Measurements from ENCODE around the gene SCNN1B. TPM values are rescaled to one million over a fixed set of nuclear protein-coding genes. Genes with fewer than 3 reads are reported as not detected.
"Not testable (repeated sequence)": the region's sequence is repeated elsewhere in the genome, so short reads cannot be mapped to it uniquely, and the experiment has no call there.

SCNN1B gene
- not detected in 2 replicates for total RNA-seq (2022)
- Bru-seq, nascent RNA: not detected
- BruChase-seq, experiment 1, labeled RNA remaining after a 2-hour chase: not detected
- not detected for BruChase-seq, experiment 2, labeled RNA remaining after a 6-hour chase
- long read RNA-seq: 0 reads

- BruUV-seq (replicated peaks): no TSS peak
- no peak for TF ChIP-seq CTCF (IDR thresholded peaks at IDR 0.05; ENCODE audit: insufficient read depth in 1 of 2, low read depth in 1 of 2, low read length in 1 of 2, severe bottlenecking in 1 of 2, unreplicated experiment in 1 of 2)
- POLR2A ChIA-PET: interaction anchor here (0.5 kb wide), 1 partner anchor 19 kb away, joined by 3 read pairs; no protein-coding TSS in a partner anchor
Measured at GRCh38 chr16:23302045-23302956, at the start of gene SCNN1B. TSS of gene SCNN1B (plus strand) at chr16:23302302. CDS start at chr16:23348600, 46,298 bp downstream.

GRCh38 chr16:23252310-23252709, 49.8 kb upstream of the SCNN1B start:
- H3K27me3 ChIP-seq (replicated peaks; ENCODE audit: control insufficient read depth, insufficient read depth, low read length): no peaks in the 10 kb centered on the region
- peaks cover 3% of the 10 kb centered on the region for H3K27me3 Mint-ChIP-seq (ENCODE audit: insufficient read depth, unreplicated experiment)
- H3K4me3 ChIP-seq (ENCODE audit: low read depth, low read length): no peak overlapping the region
- intact Hi-C loops (cut with micrococcal nuclease; ENCODE audit: unreplicated experiment): no loop called here
- no peaks in the 10 kb centered on the region for H3K36me3 Mint-ChIP-seq (ENCODE audit: insufficient read depth, unreplicated experiment)
- H3K9me3 Mint-ChIP-seq (ENCODE audit: unreplicated experiment): no peaks in the 10 kb centered on the region
- no peaks in the 10 kb centered on the region for H3K9me3 ChIP-seq
- DNase-seq: no peak
- POLR2A ChIA-PET: no interaction called here
- H3K27ac Mint-ChIP-seq (ENCODE audit: unreplicated experiment): no peak overlapping the region
- CTCF ChIA-PET: no interaction called here
- H3K36me3 ChIP-seq (ENCODE audit: control insufficient read depth, insufficient read depth, low read length): no peaks in the 10 kb centered on the region
- H3K4me3 Mint-ChIP-seq (ENCODE audit: unreplicated experiment): no peak overlapping the region
- H3K4me1 Mint-ChIP-seq (ENCODE audit: low read depth, unreplicated experiment): peaks cover 8% of the 10 kb centered on the region
- BruUV-seq (replicated peaks): no TSS peak
- no peak for TF ChIP-seq CTCF (IDR thresholded peaks at IDR 0.05; ENCODE audit: insufficient read depth in 1 of 2, low read depth in 1 of 2, low read length in 1 of 2, severe bottlenecking in 1 of 2, unreplicated experiment in 1 of 2)
- H3K4me1 ChIP-seq: no peaks in the 10 kb centered on the region

More at GRCh38 chr16:23302045-23302956, at the start of gene SCNN1B:
- peak within 1 kb of the TSS; percentile 50 for H3K4me3 Mint-ChIP-seq (ENCODE audit: unreplicated experiment)
- Histone ChIP-seq H3K4me3 (ENCODE audit: low read depth, low read length) (no peak within 1 kb of the TSS; the same call in 1 of the 2 replicates), H3K36me3 (ENCODE audit: control insufficient read depth, insufficient read depth, low read length) (no peaks in the 10 kb centered on the region), H3K27me3 (replicated peaks; ENCODE audit: control insufficient read depth, insufficient read depth, low read length) (no peaks in the 10 kb centered on the region; the same call in 1 of the 2 replicates), H3K9me3 (no peaks in the 10 kb centered on the region), H3K4me1 (no peaks in the 10 kb centered on the region)
- intact Hi-C loops (cut with micrococcal nuclease; ENCODE audit: unreplicated experiment): no loop called here
- no peaks in the 10 kb centered on the region for H3K4me1 Mint-ChIP-seq (ENCODE audit: low read depth, unreplicated experiment)
- H3K27me3 Mint-ChIP-seq (ENCODE audit: insufficient read depth, unreplicated experiment): peaks cover 21% of the 10 kb centered on the region
- no peaks in the 10 kb centered on the region for H3K9me3 Mint-ChIP-seq (ENCODE audit: unreplicated experiment)
- DNase-seq: peak in 1 of 2 experiments; percentile 9
- H3K27ac Mint-ChIP-seq (ENCODE audit: unreplicated experiment): no peak within 1 kb of the TSS
- H3K36me3 Mint-ChIP-seq (ENCODE audit: insufficient read depth, unreplicated experiment): no peaks in the 10 kb centered on the region
- CTCF ChIA-PET: no interaction called here

- H3K36me3 ChIP-seq (ENCODE audit: control insufficient read depth, insufficient read depth, low read length); H3K4me3 ChIP-seq (ENCODE audit: low read depth, low read length); H3K36me3 Mint-ChIP-seq (ENCODE audit: insufficient read depth, unreplicated experiment); CTCF ChIA-PET; H3K4me3 Mint-ChIP-seq (ENCODE audit: unreplicated experiment); BruUV-seq (replicated peaks); H3K4me1 ChIP-seq; H3K9me3 ChIP-seq; H3K9me3 Mint-ChIP-seq (ENCODE audit: unreplicated experiment); POLR2A ChIA-PET; H3K27ac Mint-ChIP-seq (ENCODE audit: unreplicated experiment); H3K27me3 Mint-ChIP-seq (ENCODE audit: insufficient read depth, unreplicated experiment); intact Hi-C loops (cut with micrococcal nuclease; ENCODE audit: unreplicated experiment); H3K27me3 ChIP-seq (replicated peaks; ENCODE audit: control insufficient read depth, insufficient read depth, low read length); DNase-seq: not testable (repeated sequence)
- H3K4me1 Mint-ChIP-seq (ENCODE audit: low read depth, unreplicated experiment): peaks cover 19% of the 10 kb centered on the region
Measured at GRCh38 chr16:23253650-23254049, 48.5 kb upstream of the SCNN1B start.
